Gastroesophageal sphincter (tissue), 3 donors: ENCODE results near the gene BIRC6.

ENCODE experiments used
- CTCF ChIP-seq, 4 experiments: fragments of 200-600 bp in 2 of 4; fragments of 450-650 bp in 2 of 4; sonication (generic) in 1 of 4; IDR thresholded peaks; one replicate each; pipeline ENCODE4 v1.5.1; 2017 to 2019; ENCODE audit warnings: antibody characterized with exemption in 4 of 4, mild to moderate bottlenecking in 2 of 4, moderate library complexity in 2 of 4
- EP300 ChIP-seq: sonication (generic); formaldehyde crosslinking; IDR thresholded peaks from one replicate; pipeline ENCODE4 v1.6.1; 2017; ENCODE audit warnings: antibody characterized with exemption, mild to moderate bottlenecking
- POLR2AphosphoS5 ChIP-seq: sonication (generic); formaldehyde crosslinking; IDR thresholded peaks from one replicate; pipeline ENCODE4 v1.6.1; 2017; ENCODE audit warnings: antibody characterized with exemption

DNA sequence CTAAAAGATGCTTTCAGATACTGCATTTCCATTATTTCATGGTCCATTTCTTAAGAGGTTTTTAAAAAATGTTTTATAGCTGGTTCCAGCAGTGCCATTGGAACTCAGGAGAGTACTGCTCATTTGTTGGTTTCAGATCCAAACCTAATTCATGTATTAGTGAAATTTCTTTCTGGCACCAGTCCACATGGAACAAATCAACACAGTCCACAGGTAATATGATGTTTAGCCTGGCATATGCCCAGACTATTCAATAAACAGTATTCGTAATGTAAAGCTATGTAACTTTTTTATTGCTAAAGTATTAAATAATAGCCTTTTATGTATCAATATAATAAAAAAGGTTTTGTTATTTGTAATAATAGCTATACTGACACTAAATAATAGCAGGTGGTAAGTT, 134.5 kb downstream of the BIRC6 start:
- TF ChIP-seq CTCF (IDR thresholded peaks at IDR 0.05) = no peak
- no peak for TF ChIP-seq POLR2AphosphoS5
- no peak for TF ChIP-seq EP300
